Hypothalamus (tissue), 51 donors: ENCODE measurements around the gene MEPCE.

ENCODE experiments used
- DNase-seq, 51 donors: peaks; one replicate each; lab custom pipeline; 2025; lab: John Stamatoyannopoulos, UW

MEPCE gene

DNA sequence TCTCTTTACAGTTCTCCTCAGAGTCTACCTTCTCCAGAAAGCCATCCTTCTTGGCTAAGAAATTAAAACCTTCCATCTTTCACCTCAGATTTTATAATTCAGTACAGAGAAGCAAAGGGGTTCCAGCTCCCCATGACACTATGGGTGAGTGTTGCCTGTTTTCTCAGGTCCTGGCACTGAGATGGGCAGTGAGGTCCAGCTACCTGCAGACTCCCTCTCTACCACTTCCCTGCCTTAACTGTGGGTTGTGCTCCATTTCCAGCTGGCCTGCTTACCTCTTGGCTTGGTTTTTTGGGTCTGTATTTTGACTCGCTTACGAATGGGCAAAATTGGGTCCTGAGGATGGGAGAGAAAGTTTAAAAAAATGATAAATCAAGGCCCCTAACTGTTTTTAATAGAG is 27.4 kb upstream of the MEPCE start:
- DNase-seq, result no peak

DNA sequence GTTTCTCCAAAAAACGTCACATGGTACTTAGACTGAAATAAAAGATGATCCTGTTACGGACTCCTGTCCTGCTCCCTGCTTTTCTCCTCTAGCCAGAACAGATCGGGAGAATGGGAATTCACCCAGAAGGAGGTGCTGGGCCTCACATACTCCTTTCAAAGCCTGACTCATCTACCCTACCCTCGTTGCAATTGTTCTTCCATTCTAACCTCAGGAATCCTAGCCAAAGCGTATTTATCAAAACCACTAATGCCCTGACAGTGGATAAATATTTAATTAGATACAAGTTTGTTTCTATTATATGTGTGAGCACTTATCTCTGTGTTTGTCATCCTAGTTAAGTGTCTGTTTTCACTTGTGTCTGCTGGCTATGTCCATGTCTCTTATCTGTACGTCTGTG is 22.9 kb upstream of the MEPCE start:
- no peak for DNase-seq

DNA sequence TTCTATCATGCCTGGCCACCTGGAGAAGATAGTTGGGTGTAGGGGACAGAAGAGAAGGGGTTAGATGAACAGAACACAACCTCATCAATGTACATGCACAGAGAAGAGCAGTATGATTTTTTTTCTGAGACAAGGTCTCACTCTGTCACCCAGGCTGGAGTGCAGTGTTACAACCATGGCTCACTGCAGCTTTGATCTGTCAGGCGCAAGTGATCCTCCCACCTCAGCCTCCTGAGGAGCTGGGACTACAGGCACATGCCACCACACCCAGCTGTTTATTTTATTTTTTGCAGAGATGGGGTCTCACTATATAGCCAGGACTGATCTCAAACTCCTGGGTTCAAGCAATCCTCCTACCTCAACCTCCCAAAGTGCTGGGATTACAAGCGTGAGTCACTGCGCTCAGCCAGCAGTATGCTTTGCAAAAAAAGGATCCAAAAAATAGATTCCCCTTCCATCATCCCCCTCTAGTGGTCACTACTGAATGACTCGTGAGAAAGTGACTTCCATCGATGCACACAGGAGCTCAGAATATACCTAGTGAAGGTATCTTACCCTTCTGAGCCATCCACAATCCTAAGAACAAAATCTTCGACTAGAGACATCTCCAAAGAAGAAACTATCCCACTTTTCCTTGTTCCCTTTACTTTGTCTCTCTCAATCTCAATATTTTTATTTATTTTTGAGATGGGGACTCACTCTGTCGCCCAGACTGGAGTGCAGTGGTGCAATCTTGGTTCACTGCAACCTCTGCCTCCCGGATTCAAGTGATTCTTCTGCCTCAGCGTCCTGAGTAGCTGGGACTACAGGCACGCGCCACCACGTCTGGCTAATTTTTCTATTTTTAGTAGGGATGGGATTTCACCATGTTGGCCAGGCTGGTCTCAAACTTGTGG is 22.1 kb upstream of the MEPCE start:
- DNase-seq, result peak in 1 of 51 donors; percentile 31

DNA sequence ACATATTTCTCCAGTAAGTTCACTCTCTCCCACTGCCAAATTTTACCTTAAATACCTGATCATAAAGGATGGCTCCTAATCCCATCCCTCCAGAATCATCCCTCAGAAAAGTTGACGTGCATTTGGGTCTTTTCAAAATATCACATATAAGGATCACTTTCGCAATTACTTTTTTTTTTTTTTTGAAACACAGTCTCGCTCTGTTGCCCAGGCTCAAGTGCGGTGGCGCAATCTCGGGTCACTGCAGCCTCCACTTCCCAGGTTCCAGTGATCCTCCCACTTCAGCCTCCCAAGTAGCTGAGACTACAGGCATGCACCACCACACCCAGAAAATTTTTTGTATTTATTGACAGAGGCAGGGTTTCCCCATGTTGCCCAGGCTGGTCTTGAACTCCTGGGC is 18.5 kb upstream of the MEPCE start:
- DNase-seq, result no peak

DNA sequence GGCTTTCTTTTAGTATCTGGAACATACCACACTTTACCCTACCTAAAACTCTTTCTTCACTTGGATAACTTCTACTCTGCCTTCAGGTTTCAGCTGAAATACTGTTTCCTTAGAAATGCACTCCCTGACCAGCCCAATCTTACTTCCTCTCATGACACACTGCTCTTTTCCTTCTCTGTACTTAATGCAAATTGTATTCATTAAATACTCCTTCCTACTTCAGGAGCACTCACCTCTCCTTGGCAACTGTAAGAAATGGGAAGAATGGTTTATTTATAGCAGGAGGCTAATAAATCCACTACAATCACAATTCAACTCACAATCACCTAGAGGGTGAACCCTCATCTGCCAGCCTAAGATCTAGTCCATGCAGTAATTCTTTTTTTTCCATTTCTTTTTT is 16.3 kb upstream of the MEPCE start:
- no peak for DNase-seq

DNA sequence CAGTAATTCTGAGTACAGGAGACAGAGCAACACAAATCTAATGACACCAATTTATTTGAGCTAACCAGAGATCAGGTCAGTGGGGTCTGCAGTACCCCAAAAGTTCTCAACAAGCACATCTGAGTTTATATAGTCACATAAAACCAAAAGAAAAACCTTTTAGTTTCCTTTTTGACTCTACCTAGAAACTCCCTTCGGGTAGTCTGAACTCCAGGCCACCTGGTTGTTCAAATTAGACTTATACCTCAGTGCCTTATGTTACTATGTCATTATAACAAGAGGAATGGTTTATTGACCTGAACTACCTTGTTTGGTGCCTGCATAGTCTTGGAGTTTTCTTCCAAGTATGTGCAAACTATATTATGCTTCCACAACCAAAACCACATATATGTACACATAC is 15.7 kb upstream of the MEPCE start:
- DNase-seq, result no peak

DNA sequence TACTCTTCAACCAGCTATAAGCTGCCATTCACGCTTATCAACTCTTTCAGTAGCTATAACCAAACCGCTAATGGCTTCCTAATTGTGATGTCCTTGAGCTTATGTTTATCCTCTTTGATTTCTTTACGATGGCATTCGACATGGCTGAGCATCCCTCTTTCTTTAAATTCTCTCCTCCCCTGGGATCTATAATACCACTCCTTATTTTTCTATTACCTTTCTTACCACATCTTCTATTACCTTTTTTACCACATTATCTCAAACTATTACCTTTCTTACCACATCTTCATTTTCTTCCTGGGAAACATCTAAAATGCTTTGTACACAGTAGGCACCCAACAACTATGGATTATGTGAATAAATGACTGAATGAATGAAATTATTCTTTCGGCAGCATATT is 14.2 kb upstream of the MEPCE start:
- DNase-seq, result no peak

DNA sequence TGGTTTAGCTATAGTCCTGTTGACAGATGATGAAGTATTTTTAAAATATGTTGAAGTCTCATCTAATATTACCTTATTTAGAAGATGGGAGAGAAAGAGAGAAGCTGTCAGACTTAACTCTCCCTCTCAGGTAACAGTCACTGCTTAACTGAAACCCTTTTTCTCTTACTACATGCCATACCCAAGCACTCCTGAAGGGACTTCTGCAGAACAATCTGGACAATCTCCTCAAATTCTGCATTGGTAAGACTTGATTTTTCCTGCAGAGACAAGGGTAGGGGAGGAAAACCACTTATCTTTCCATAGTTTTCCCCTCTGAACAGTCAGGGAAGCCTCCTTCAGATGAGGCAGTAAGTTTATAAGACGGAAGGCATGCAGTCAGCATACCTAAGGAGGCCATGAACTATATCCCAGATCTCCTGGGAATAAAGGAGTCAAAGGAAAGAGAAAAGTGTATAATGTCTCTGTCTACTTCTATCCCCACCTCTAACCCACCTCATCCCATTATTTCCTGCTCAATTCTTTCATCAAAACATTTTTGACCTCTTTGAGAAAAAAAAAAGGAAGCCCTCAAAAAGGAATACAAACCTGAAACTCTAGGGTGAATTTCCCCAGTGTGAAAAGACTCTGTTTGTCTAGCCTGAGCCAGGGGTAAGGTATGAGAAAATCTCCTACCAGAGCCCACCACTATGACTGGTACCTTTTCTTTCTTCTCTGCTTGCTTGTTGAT is 10.5 kb upstream of the MEPCE start:
- no peak for DNase-seq

DNA sequence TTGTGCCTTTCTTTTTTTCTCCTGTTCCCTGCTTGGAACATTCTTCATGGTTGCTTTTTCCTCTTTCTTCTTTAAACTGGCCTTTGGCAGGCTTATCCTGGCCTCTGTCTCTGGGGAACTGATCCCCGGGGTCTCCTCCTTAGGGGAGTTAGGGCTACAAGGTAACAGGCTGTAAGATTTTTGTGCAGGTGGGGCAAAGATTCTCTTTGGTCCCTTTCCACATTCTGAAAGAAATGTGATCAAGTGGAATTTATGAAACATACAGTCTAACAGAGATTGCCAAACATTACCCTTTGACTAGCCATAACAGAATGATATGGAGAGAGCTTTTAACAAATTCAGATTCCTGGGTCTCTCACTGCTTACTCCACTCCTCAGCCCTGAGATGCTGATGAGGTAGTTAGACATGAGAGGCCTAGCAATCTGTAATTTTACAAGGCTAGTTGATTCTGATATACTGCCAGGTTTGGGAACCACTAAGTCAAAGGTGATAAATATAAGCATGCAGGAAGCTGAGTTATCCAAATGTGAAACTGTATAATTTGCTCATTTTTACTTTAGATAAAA is 9.9 kb upstream of the MEPCE start:
- DNase-seq, result no peak

DNA sequence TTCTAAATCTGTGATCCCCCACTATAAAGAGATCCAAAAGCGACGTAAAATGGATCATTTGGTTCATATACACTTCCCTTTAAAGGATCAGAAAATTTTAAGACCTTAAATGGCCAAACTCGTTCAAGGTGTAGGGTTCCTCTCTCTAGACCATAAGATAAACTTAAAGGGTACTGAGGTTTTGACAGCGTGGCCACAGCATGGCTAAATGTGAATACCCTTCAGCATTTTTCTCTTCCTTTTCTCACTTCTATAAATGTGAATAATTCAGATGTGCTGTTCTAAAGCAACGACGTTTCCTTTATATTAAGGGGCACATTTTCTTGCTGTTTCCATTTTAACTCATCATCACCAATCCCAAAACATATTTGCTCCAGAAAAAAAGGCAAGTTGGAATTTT is 6.3 kb upstream of the MEPCE start:
- no peak for DNase-seq

DNA sequence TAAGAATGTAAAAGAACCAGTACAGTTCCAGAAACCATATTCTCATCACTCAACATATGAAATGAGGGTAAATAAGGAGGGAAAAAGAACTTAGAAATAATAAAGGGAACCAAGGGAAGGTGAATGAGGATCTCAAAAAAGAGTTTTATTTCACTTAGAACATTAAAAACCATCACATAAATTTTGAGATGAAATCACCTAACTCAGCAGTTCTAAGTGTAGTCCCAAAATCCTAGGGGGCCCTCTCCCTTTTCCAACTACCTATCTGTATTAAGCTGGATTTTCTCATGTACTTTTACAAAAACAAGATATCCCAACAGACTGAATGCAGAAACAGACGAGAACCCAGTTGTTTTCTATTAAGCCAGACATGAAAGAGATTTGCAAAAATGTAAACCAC is 4.3 kb upstream of the MEPCE start:
- no peak for DNase-seq

DNA sequence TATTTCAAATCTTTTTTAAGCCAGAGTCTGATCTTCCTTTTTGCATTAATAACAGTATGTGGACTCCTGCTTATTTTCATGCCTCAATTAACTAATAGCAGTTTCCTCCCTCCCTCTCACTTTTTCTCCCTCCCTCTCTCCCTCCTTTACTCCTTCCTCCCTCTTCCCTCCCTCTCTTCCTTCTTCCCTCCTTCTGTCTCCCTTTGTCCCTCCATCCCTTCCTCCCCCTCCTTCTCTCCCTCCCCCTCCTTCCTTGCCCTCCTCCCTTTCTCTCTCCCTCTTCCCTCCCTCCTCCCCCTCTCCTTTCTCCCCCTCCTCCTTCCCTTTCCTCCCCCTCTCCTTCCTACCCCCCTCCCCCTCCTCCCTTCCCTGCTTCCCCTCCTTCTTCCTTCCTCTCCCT is 3.1 kb upstream of the MEPCE start:
- DNase-seq, result no peak

DNA sequence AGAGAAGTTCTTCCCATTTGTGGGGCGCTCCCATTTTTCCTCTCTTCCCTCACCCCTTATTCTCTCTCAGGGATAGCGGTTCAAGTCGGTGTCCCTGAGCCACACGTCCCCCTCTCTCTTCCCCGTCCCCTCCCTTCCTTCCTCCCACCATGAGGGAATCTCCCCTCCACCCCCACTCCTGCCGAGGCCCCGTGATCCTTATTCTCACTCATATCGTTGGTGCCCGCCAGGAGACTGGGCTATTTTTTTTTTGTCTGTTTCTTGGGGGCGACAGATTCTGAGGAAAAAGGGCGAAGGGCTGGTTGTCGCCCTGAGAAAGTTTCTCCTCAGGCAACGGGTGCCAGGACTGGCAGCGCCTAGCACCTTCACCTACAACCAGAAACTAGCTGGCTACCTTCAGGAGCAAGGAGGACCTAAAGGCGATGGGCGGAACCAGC is 1.9 kb upstream of the MEPCE start:
- DNase-seq, result no peak

DNA sequence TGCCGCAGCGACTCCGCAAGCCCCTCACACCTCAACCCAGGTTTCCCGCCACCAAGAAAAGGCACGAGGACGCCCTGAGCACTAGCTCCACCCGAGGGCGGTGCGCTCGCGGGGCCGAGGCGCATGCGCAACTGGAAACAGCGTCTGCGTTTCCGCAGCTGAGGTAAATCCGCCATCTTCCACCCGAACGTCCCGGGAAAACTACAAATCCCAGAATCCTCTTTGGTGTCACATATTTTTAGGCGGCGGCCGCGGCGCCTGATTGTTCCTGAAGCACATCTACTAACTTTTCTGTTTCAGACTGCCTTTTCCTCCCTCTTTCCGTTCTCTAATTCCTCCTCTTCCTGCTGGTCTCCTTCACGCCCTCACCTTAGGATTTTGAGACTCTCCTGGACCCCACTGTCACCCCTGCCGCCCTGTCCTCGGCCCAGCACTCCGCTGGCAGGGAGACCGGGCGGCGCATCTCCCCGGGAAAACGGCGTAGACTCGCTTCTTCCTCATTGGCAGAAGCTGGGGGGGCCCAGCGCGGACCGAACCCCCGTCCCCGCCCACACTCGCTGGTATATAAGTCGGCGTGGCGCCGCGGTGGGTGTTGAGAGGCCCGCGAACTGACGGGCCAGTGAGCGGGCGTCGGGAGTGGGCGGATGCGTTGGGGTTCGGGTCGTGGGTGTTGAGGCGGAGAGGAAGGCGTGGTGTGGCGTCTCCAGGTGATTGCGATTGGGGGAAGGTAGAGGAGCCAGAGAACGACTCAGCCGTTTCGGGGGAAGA is 1.2 kb upstream of the MEPCE start, which contains the start of gene ZCWPW1:
ZCWPW1 (minus strand) TSS at position 505 of the 768 bp plus-strand sequence. CDS start 8,054 bp downstream, outside the sequence.
- peak; percentile 76 to 99 (median 92) for DNase-seq

DNA sequence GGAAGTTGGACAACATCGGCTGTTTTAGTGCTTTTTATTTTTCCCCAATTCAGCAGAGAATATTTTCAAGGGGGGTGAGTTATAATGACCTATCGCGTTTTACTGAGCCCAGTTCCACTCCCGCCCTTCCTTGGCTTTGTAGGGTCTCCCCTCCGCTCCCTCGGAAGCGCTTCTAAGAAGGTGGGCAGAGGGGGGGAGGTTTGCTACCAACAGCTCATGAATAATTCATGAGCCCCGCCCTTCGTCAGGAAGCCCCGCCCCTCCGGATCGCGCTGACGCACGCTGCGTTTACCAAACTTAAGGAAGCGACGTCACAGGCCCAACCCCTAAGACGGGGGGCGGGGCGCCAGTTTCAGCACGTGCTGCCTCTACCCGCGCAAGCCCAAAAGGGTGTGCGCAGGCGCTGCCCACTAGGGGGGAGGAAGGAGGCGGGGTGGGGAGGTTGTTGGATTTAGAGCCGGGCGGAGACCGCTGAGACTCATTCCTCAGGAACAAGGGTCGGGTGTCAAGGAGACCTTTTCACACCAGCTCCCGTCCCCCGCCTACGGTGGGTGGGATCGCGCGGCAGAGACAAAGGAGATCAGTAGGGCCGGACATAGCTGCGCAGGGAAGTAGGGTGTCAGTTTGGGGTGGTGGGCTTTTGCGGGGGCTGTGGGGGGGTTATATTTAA is 529 bp upstream of the MEPCE start:
- DNase-seq, result peak; percentile 92 to 100 (median 99)

DNA sequence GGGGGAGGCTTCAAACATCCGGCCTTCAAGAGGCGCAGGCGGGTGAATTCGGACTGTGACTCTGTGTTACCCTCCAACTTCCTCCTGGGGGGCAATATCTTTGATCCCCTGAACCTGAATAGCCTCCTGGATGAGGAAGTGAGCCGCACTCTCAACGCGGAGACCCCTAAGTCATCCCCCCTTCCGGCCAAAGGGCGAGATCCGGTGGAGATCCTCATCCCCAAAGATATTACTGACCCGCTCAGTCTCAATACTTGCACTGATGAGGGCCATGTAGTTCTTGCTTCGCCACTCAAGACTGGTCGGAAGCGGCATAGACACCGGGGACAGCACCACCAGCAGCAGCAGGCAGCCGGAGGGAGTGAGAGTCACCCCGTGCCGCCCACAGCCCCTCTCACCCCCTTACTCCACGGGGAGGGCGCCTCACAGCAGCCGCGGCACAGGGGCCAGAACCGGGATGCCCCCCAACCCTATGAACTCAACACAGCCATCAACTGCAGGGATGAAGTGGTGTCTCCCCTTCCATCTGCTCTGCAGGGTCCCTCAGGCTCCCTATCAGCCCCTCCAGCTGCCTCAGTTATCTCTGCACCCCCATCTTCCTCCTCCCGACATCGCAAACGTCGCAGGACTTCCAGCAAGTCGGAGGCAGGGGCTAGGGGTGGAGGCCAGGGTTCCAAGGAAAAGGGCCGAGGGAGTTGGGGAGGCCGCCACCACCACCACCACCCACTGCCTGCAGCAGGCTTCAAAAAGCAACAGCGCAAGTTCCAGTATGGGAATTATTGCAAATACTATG is 1.1 kb downstream of the MEPCE start:
- DNase-seq, result peak in 5 of 51 donors; percentile 21 to 44 (median 43)

DNA sequence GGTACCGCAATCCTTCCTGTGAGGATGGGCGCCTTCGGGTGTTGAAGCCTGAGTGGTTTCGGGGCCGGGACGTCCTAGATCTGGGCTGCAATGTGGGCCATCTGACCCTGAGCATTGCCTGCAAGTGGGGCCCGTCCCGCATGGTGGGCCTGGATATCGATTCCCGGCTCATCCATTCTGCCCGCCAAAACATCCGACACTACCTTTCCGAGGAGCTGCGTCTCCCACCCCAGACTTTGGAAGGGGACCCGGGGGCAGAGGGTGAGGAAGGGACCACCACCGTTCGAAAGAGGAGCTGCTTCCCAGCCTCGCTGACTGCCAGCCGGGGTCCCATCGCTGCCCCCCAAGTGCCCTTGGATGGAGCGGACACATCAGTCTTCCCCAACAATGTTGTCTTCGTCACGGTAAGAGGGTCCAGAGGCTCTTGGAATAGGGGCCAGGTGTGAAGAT is 1.7 kb downstream of the MEPCE start:
- no peak for DNase-seq

DNA sequence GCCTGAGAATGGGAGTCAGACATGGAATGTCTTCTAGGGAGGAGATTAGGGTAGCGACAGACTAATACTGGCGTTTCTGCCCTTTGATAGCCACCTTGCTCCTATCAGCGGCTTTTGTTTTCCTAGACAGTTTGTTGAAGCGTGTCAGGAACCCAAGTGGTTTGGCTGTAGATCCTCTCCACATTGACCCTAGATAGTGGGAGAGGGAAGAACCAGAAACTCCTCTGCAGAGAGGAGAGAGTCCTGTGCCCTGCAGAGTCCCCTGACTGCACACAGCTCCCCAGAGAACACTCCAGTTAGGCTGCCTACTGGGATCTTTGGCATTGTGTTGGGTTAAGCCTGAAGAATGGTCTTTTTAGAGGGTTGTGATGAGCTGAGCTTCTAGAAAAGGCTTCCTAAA is 2.4 kb downstream of the MEPCE start:
- DNase-seq, result no peak

DNA sequence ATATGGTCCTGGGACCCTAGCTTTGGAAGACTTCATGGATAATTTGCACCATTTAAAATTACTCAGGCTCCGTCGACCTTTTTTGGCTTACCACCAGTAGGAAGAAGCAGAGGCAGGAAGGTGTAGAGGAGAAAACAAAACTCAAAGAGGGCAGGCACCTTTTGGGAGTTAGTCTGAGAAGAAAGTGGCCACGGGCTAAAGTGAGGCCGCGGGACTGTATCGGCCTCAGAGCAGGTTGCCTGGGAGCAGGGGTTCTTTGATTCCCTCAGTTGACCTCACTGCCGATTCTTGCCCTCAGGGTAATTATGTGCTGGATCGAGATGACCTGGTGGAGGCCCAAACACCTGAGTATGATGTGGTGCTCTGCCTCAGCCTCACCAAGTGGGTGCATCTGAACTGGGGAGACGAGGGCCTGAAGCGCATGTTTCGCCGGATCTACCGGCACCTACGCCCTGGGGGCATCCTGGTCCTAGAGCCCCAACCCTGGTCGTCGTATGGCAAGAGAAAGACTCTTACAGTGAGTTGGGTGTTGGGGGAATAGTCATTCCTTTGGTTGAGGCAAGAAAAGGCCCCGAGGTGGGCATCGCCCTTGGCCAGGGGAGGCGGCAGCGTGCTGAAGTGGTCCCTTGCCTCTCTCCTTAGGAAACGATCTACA is 3.1 kb downstream of the MEPCE start:
- no peak for DNase-seq
